GM12873 (cell line): ENCODE data around the gene TRMT11.
A peak's percentile ranks its signal among the peaks of the same experiment; 100 is the strongest.

Experiments used
- CTCF ChIP-seq: IDR thresholded peaks from 2 replicates; pipeline ENCODE4 v1.5.1; 2012; ENCODE audit warnings: low read depth, mild to moderate bottlenecking, moderate library complexity, low read length, control low read depth; ENCODE audit not compliant: insufficient read depth; ENCODE audit errors: missing control alignments

TRMT11 gene

GRCh38 chr6:126026001-126026400 is 39.7 kb downstream of the TRMT11 start:
- TF ChIP-seq CTCF: no peak

DNA sequence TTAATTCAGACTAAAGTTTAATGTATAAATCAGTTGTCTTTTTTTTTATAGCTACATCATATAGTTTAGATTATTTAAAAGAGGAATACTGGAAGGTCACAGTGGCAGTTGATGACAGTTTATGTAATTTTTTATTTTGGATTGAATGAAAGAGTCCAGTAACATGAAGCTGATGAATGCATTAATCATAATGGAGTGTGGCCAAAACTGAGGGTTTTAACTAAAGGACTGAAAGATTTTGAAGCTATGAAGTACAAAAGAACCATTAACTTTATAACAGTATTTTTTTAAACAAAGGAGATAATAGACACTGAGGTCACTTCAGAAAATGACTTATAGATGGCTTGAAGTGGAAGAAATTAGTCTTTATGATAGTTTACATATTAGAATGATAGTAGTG is 41.3 kb downstream of the TRMT11 start:
- TF ChIP-seq CTCF: no peak

DNA sequence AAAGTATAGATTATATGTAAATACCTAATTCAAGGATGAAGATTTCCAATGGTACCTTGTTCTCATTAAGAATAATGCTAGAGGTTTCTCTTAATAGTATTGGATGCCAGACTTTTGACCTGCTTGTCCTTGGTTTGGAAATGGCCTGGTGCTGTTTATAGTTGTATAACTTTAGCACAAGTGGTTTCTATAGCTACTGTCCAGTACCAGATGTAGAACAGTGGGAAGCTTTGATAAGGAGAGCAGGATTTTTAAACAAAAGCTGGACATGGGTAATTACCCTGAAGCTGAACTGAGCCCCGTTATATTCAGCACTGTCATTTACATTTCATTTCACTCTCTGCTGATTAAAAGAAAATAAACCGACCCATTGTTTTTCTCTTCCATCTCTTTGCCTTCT is 43.7 kb downstream of the TRMT11 start:
- no peak for TF ChIP-seq CTCF

GRCh38 chr6:126033696-126034095 is 47.4 kb downstream of the TRMT11 start:
- peak; percentile 55 for TF ChIP-seq CTCF

DNA sequence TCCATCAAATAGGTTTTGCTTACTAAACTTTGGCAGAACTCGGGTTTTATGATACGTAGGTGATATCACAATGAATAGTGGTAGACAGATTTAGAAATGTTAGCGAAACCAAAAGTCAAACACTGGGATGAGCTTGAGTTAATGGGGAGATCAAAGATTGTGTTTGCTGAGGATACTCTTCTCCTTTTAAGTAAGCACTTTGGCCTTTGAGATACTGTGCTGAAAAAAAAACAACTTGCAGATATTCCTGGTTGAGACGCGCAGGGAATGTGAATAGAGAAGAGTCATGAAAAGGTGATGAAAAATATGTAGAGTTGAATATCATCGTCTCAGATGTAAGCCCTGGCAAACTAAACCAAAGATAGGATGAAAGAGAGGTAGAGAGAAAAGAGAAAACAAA is 48.3 kb downstream of the TRMT11 start:
- TF ChIP-seq CTCF: no peak

- TF ChIP-seq CTCF: no peak
Measured at GRCh38 chr6:126035764-126036163, 49.4 kb downstream of the TRMT11 start.

GRCh38 chr6:126038234-126038633 is 51.9 kb downstream of the TRMT11 start:
- no peak for TF ChIP-seq CTCF
